HG02870 (cell line): ENCODE measurements around the gene TMEM79.

Experiments used
- ATAC-seq: cut with Tn5 transposase; IDR thresholded peaks from one replicate; pipeline ENCODE4 v1.9.1; 2021; ENCODE audit warnings: mild to moderate bottlenecking, moderate library complexity; ENCODE audit not compliant: unreplicated experiment

TMEM79 gene

GRCh38 chr1:156284112-156284511 lies at the start of gene TMEM79:
Gene TMEM79, plus strand, starts transcription at chr1:156284325. Its CDS starts 902 bp downstream, at chr1:156285227.
- no peak for ATAC-seq

GRCh38 chr1:156236164-156236563 lies 48.0 kb upstream of the TMEM79 start:
- ATAC-seq = no peak

GRCh38 chr1:156238248-156238647 lies 45.9 kb upstream of the TMEM79 start:
- ATAC-seq = no peak

GRCh38 chr1:156241311-156241811 lies 42.8 kb upstream of the TMEM79 start:
- no peak for ATAC-seq

GRCh38 chr1:156241926-156242325 lies 42.2 kb upstream of the TMEM79 start, which contains the start of gene BGLAP:
Gene BGLAP, plus strand, starts transcription at chr1:156242184. Its CDS starts 48 bp downstream, at chr1:156242232.
- ATAC-seq = no peak

- ATAC-seq = no peak
These were observed 41.4 kb upstream of the TMEM79 start for GRCh38 chr1:156242738-156243137.

- ATAC-seq = no peak
These were observed 40.0 kb upstream of the TMEM79 start for GRCh38 chr1:156244126-156244525.

GRCh38 chr1:156244712-156245111 lies 39.4 kb upstream of the TMEM79 start:
- no peak for ATAC-seq

GRCh38 chr1:156245451-156246232 lies 38.5 kb upstream of the TMEM79 start:
- ATAC-seq = no peak

GRCh38 chr1:156246241-156246780 lies 37.8 kb upstream of the TMEM79 start:
- no peak for ATAC-seq

- ATAC-seq = no peak
These were observed 37.2 kb upstream of the TMEM79 start for GRCh38 chr1:156246781-156247459.

GRCh38 chr1:156247460-156248322 lies 36.4 kb upstream of the TMEM79 start, which contains the start of gene PAQR6:
Gene PAQR6, minus strand, starts transcription at chr1:156248056. Its CDS starts 1,325 bp downstream, at chr1:156246731.
- ATAC-seq = no peak

- ATAC-seq = no peak
These were observed 35.8 kb upstream of the TMEM79 start for GRCh38 chr1:156248323-156248683.

GRCh38 chr1:156249593-156249992 lies 34.5 kb upstream of the TMEM79 start:
- no peak for ATAC-seq

- no peak for ATAC-seq
These were observed 32.6 kb upstream of the TMEM79 start for GRCh38 chr1:156251527-156251926.

GRCh38 chr1:156253634-156254033 lies 30.5 kb upstream of the TMEM79 start:
- ATAC-seq = no peak

- ATAC-seq = no peak
These were observed 26.4 kb upstream of the TMEM79 start for GRCh38 chr1:156257711-156258110.

- no peak for ATAC-seq
These were observed 25.3 kb upstream of the TMEM79 start for GRCh38 chr1:156258859-156259258.

GRCh38 chr1:156259805-156260204 lies 24.3 kb upstream of the TMEM79 start:
- no peak for ATAC-seq

GRCh38 chr1:156260896-156261295 lies 23.2 kb upstream of the TMEM79 start:
- no peak for ATAC-seq
